ENCODE measurements around the gene ROCK1.

- TF ChIP-seq EZH2 (IDR thresholded peaks at IDR 0.05; ENCODE audit: insufficient read depth, poor library complexity, severe bottlenecking) = no peak
- no peak for TF ChIP-seq EZH2phosphoT487 (IDR thresholded peaks at IDR 0.05; ENCODE audit: insufficient read depth, low read depth)
These were observed 30.2 kb upstream of the ROCK1 start for GRCh38 chr18:21141668-21142422.
